ENCODE measurements around the gene FMN1.

DNA sequence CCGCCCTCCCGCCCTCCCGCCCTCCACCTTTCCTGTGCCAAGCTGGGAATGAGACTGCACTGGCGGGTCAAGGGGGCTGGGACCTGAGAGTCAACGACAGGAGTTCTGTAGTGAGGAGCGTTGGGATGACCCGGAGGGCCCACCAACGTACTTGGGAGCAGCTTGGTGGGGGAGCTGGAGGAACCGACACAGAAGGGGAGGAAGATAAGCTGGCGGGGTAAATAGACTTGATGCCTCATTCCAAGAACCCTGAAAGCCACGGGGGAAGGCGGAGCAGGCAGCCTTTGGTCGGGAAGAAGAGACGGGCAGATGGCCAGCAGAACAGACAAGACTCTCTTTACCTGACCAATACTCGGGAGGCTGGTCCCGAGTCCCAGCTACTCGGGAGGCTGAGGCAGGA lies 277 bp downstream of the FMN1 start:
- TF ChIP-seq, protein P1, sequence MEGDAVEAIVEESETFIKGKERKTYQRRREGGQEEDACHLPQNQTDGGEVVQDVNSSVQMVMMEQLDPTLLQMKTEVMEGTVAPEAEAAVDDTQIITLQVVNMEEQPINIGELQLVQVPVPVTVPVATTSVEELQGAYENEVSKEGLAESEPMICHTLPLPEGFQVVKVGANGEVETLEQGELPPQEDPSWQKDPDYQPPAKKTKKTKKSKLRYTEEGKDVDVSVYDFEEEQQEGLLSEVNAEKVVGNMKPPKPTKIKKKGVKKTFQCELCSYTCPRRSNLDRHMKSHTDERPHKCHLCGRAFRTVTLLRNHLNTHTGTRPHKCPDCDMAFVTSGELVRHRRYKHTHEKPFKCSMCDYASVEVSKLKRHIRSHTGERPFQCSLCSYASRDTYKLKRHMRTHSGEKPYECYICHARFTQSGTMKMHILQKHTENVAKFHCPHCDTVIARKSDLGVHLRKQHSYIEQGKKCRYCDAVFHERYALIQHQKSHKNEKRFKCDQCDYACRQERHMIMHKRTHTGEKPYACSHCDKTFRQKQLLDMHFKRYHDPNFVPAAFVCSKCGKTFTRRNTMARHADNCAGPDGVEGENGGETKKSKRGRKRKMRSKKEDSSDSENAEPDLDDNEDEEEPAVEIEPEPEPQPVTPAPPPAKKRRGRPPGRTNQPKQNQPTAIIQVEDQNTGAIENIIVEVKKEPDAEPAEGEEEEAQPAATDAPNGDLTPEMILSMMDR (IDR thresholded peaks at IDR 0.05): no peak
- no peak for TF ChIP-seq POLR2A (IDR thresholded peaks at IDR 0.05)
